ENCODE results near the gene IRAK1.
A peak's percentile ranks its signal among the peaks of the same experiment; 100 is the strongest.
"Not testable (repeated sequence)": the region's sequence is repeated elsewhere in the genome, so short reads cannot be mapped to it uniquely, and the experiment has no call there.

Gene IRAK1

GRCh38 chrX:153993978-153994377 is 25.7 kb downstream of the IRAK1 start:
- DNase-seq (ENCODE audit: low read depth), result no peak

- DNase-seq (ENCODE audit: low read depth), result no peak
These were observed 26.6 kb downstream of the IRAK1 start for GRCh38 chrX:153993079-153993478.

GRCh38 chrX:153992180-153992579 is 27.5 kb downstream of the IRAK1 start:
- no peak for DNase-seq (ENCODE audit: low read depth)

- DNase-seq (ENCODE audit: low read depth), result no peak
These were observed 28.6 kb downstream of the IRAK1 start for GRCh38 chrX:153991013-153991580.

GRCh38 chrX:153989973-153990655 is 29.6 kb downstream of the IRAK1 start:
- no peak for DNase-seq (ENCODE audit: low read depth)

GRCh38 chrX:153988493-153988892 is 31.2 kb downstream of the IRAK1 start:
- DNase-seq (ENCODE audit: low read depth), result no peak

- DNase-seq (ENCODE audit: low read depth), result no peak
These were observed 35.1 kb downstream of the IRAK1 start for GRCh38 chrX:153984351-153985178.

GRCh38 chrX:153983321-153983801 is 36.3 kb downstream of the IRAK1 start:
- no peak for DNase-seq (ENCODE audit: low read depth)

GRCh38 chrX:153981771-153982533 is 37.8 kb downstream of the IRAK1 start:
- no peak for DNase-seq (ENCODE audit: low read depth)

GRCh38 chrX:153981231-153981630 is 38.5 kb downstream of the IRAK1 start:
- DNase-seq (ENCODE audit: low read depth), result no peak

- DNase-seq (ENCODE audit: low read depth), result not testable (repeated sequence)
These were observed 39.3 kb downstream of the IRAK1 start for GRCh38 chrX:153980394-153980793.

- DNase-seq (ENCODE audit: low read depth), result no peak
These were observed 44.9 kb downstream of the IRAK1 start for GRCh38 chrX:153974726-153975286.

GRCh38 chrX:153974003-153974725 is 45.5 kb downstream of the IRAK1 start:
- no peak for DNase-seq (ENCODE audit: low read depth)

GRCh38 chrX:153973127-153974002 is 46.3 kb downstream of the IRAK1 start:
- no peak for DNase-seq (ENCODE audit: low read depth)

- DNase-seq (ENCODE audit: low read depth), result peak; percentile 74
These were observed 47.2 kb downstream of the IRAK1 start, which contains the start of gene TMEM187 for GRCh38 chrX:153972368-153973126. TMEM187 (plus strand) TSS chrX:153972754; CDS start chrX:153982063, 9,309 bp downstream.

GRCh38 chrX:153971450-153972367 is 48.0 kb downstream of the IRAK1 start, which contains the start of gene HCFC1:
HCFC1 (minus strand) TSS chrX:153971818; CDS start chrX:153970840, 978 bp downstream.
- DNase-seq (ENCODE audit: low read depth), result peak; percentile 90

- peak; percentile 84 for DNase-seq (ENCODE audit: low read depth)
These were observed 48.6 kb downstream of the IRAK1 start for GRCh38 chrX:153971124-153971449.
